KMS-11 (cell line): Measurements from ENCODE around the gene RRP1B.

Experiments
- H2AFZ ChIP-seq: fragments of 200-600 bp; sonication (generic); 2 replicates; pipeline ENCODE4 v1.6.1; 2016; ENCODE audit warnings: antibody characterized with exemption, mixed run types, low read depth
- H3K27ac ChIP-seq: fragments of 200-600 bp; sonication (generic); 2 replicates; pipeline ENCODE4 v1.6.1; 2016; ENCODE audit warnings: mild to moderate bottlenecking, mixed run types
- H3K27me3 ChIP-seq: fragments of 200-600 bp; sonication (generic); 2 replicates; pipeline ENCODE4 v1.6.1; 2017; ENCODE audit warnings: mild to moderate bottlenecking, low read depth, mixed run types, moderate library complexity; ENCODE audit not compliant: insufficient read depth
- H3K36me3 ChIP-seq: fragments of 200-600 bp; sonication (generic); 2 replicates; pipeline ENCODE4 v1.6.1; 2017; ENCODE audit warnings: mild to moderate bottlenecking, mixed run types; ENCODE audit not compliant: insufficient read depth
- H3K4me1 ChIP-seq: fragments of 200-600 bp; sonication (generic); 2 replicates; pipeline ENCODE4 v1.6.1; 2016; ENCODE audit warnings: mild to moderate bottlenecking, low read depth, mixed run types; ENCODE audit not compliant: poor library complexity, severe bottlenecking
- H3K4me2 ChIP-seq: fragments of 200-600 bp; sonication (generic); 2 replicates; pipeline ENCODE4 v1.7.0; 2016; ENCODE audit warnings: mild to moderate bottlenecking, mixed run types
- H3K4me3 ChIP-seq: fragments of 200-600 bp; sonication (generic); IDR thresholded peaks from 2 replicates; pipeline ENCODE4 v1.6.1; 2017; ENCODE audit warnings: low read depth, low read length, mixed read lengths; ENCODE audit not compliant: insufficient read depth
- H3K79me2 ChIP-seq: fragments of 200-600 bp; sonication (generic); 2 replicates; pipeline ENCODE4 v1.6.1; 2016; ENCODE audit warnings: low read depth, mixed run types; ENCODE audit not compliant: insufficient read depth
- H3K9ac ChIP-seq: fragments of 200-600 bp; sonication (generic); 2 replicates; pipeline ENCODE4 v1.6.1; 2016; ENCODE audit warnings: mild to moderate bottlenecking, mixed run types
- H4K20me1 ChIP-seq: fragments of 200-600 bp; sonication (generic); 2 replicates; pipeline ENCODE4 v1.6.1; 2016; ENCODE audit warnings: mild to moderate bottlenecking, mixed run types; ENCODE audit not compliant: insufficient read depth
- TF ChIP-seq, protein P1 (sequence below): fragments of 200-600 bp; sonication (generic); conservative IDR thresholded peaks from 2 replicates; pipeline ENCODE4 v1.6.1; 2017; ENCODE audit warnings: low read depth, mild to moderate bottlenecking, antibody characterized with exemption, low read length, moderate library complexity, mixed read lengths

The RRP1B gene

DNA sequence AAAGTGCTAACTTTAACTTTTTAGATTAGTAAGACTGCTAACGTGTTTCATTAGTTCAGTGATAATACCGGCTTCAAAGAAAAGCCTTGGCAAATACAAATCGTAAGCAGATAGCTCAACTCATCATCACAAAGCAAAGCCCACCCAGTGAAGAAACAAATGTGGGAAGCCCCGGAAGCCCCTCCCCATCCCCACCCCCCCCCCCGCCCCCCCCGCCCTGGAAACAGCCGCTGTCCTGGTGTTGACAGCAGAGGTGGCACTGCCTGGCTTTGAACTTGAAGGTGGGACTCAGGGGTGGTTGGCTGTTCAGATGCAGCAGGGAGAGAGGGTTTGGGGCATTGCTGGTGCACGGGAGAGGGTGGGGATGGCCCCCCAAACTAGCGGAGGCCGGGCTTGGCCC lies 73.7 kb downstream of the RRP1B start:
- H3K4me2 ChIP-seq, result no peak overlapping the region
- H3K27ac ChIP-seq, result no peak overlapping the region
- no peaks in the 10 kb centered on the region for H4K20me1 ChIP-seq
- no peak overlapping the region for H2AFZ ChIP-seq
- no peaks in the 10 kb centered on the region for H3K27me3 ChIP-seq
- no peak overlapping the region for H3K9ac ChIP-seq
- H3K36me3 ChIP-seq, result no peaks in the 10 kb centered on the region
- no peak overlapping the region for H3K4me3 ChIP-seq
- peaks cover 27% of the 10 kb centered on the region; the same call in 1 of the 2 replicates for H3K79me2 ChIP-seq
- no peaks in the 10 kb centered on the region for H3K4me1 ChIP-seq
- TF ChIP-seq, protein P1, sequence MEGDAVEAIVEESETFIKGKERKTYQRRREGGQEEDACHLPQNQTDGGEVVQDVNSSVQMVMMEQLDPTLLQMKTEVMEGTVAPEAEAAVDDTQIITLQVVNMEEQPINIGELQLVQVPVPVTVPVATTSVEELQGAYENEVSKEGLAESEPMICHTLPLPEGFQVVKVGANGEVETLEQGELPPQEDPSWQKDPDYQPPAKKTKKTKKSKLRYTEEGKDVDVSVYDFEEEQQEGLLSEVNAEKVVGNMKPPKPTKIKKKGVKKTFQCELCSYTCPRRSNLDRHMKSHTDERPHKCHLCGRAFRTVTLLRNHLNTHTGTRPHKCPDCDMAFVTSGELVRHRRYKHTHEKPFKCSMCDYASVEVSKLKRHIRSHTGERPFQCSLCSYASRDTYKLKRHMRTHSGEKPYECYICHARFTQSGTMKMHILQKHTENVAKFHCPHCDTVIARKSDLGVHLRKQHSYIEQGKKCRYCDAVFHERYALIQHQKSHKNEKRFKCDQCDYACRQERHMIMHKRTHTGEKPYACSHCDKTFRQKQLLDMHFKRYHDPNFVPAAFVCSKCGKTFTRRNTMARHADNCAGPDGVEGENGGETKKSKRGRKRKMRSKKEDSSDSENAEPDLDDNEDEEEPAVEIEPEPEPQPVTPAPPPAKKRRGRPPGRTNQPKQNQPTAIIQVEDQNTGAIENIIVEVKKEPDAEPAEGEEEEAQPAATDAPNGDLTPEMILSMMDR, result no peak

DNA sequence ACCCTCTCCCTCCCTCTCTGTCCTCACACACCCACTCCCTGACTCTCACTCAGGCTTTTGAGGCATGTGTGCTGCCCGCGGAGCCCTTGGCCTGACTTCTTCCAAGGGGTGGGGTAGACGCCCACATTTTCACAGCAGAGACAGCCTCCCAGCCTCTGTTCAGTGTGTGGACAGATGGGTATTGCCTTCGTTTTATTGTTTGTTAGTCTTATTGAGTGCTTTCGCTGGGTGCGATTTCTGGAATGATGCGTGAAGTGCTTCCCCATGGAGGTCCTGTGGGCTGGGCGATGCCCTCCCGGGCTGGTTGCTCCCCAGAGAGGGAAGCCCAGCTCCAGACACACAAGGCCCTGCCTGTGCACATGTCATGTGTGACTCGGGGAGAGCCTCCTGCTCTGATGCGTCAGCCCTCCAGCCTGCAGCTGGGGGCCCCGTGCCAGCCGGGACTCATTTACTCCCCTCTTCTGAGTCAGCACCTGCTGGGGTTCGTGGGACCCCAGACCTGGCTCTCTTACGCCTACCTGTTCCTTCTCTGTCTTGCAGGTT lies 74.2 kb downstream of the RRP1B start:
- Histone ChIP-seq H3K27ac (no peak overlapping the region), H3K27me3 (no peaks in the 10 kb centered on the region), H2AFZ (no peak overlapping the region), H3K4me1 (no peaks in the 10 kb centered on the region), H3K4me2 (no peak overlapping the region), H3K4me3 (no peak overlapping the region), H3K36me3 (no peaks in the 10 kb centered on the region), H4K20me1 (no peaks in the 10 kb centered on the region), H3K9ac (no peak overlapping the region), H3K79me2 (peaks cover 22% of the 10 kb centered on the region; the same call in 1 of the 2 replicates)
- TF ChIP-seq, protein P1, result no peak

DNA sequence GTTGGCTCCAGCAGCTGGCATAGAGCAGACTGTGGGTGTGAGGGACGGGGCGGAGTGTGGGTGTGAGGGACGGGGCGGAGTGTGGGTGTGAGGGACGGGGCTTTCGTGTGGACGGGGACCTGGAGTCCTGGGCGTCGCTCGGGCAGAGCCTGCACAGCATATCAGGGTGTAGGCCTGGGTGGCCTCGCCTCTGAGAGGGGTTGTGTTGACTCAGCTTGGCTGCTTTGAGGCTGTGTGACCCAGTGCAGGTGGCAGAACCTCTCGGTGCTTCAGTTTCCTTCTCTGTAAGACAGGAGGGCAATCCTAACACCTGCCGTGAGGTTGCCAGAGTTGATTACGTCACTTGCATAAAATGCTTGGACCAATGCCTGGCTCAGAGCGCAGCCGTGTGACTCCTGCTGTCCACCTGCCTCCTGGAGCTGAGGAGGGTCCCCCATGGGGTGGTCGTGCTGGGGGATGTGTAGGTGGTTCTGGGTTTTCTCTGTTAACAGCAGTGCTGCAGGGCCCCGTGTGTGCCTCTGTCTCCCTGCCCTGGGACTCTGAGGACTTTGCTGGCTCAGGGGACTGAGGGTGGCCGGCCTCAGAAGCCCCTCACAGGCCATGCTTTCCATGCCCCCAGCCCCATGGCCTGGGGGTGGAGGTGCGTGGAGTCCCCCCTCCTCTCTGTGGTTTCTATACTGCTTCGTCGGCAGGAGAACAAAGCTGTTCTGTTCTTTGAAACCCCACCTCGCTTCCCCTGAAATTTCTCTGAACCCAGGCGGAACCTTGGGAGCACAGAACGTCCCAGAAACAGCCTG lies 75.0 kb downstream of the RRP1B start:
- Histone ChIP-seq H3K27ac (no peak overlapping the region), H3K4me3 (no peak overlapping the region), H3K27me3 (no peaks in the 10 kb centered on the region), H3K4me2 (no peak overlapping the region), H3K9ac (no peak overlapping the region), H2AFZ (no peak overlapping the region), H3K79me2 (peaks cover 18% of the 10 kb centered on the region; the same call in 1 of the 2 replicates), H3K4me1 (no peaks in the 10 kb centered on the region), H3K36me3 (no peaks in the 10 kb centered on the region), H4K20me1 (no peaks in the 10 kb centered on the region)
- TF ChIP-seq, protein P1, result no peak

- Histone ChIP-seq H3K79me2 (peaks cover 13% of the 10 kb centered on the region; the same call in 1 of the 2 replicates), H3K4me1 (no peaks in the 10 kb centered on the region), H3K27me3 (no peaks in the 10 kb centered on the region), H3K4me3 (no peak overlapping the region), H3K9ac (no peak overlapping the region), H3K36me3 (no peaks in the 10 kb centered on the region), H2AFZ (no peak overlapping the region), H3K27ac (no peak overlapping the region), H4K20me1 (no peaks in the 10 kb centered on the region), H3K4me2 (no peak overlapping the region)
- TF ChIP-seq, protein P1, result no peak
Observed at GRCh38 chr21:43734928-43735229, 75.5 kb downstream of the RRP1B start.
